Ecto neural progenitor cell (in vitro differentiated cells): ENCODE data around the gene PCBP3.
"Not testable (repeated sequence)": the region's sequence is repeated elsewhere in the genome, so short reads cannot be mapped to it uniquely, and the experiment has no call there.

Source experiments
- DNase-seq: peaks from one replicate; pipeline ENCODE4 v3.0.0-alpha.2; 2018; ENCODE audit warnings: low spot score

Gene PCBP3

DNA sequence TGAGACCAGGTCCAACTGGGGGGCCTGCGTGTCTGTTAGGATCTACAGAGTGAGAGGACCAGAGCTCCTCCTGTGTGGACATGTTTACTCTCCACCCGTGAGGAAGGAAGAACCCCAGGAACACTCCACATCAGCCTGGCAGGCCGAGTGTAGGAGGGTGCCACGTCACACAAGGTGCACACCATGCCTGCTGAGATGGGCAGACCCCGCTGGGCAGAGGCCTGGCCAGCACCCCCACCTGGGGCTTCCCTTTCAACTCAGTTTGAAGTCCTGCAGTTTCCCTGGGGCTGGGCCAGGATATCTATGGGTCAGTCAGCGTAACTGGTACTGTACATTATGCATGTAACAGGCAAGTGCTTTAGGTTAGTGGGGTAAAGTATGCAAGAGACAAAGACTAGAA lies 30.1 kb upstream of the PCBP3 start:
- DNase-seq, result no peak

DNA sequence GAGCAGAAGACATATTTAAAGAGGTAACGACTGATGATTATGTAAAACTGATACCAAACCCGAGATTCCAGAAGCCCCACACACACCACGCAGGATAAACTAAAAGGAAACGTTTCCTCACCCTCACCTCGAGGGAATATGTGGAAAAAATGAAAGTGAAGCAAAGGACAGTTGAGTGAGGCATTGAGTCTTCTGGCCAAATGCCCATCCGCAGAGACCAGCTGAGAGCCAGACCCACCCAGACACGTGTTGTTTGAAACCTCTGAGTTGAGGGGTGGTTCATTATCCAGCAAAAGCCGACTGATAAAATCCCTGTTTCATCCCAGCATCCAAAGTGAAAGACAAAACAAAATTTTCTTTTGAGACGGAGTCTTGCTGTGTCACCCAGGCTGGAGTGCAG lies 29.6 kb upstream of the PCBP3 start:
- DNase-seq, result no peak

GRCh38 chr21:45615145-45615711 lies 28.3 kb upstream of the PCBP3 start:
- DNase-seq, result no peak

GRCh38 chr21:45617021-45617921 lies 26.3 kb upstream of the PCBP3 start:
- DNase-seq, result no peak

- no peak for DNase-seq
Measured at GRCh38 chr21:45618287-45618686, 25.2 kb upstream of the PCBP3 start.

GRCh38 chr21:45618846-45619485 lies 24.6 kb upstream of the PCBP3 start:
- no peak for DNase-seq

DNA sequence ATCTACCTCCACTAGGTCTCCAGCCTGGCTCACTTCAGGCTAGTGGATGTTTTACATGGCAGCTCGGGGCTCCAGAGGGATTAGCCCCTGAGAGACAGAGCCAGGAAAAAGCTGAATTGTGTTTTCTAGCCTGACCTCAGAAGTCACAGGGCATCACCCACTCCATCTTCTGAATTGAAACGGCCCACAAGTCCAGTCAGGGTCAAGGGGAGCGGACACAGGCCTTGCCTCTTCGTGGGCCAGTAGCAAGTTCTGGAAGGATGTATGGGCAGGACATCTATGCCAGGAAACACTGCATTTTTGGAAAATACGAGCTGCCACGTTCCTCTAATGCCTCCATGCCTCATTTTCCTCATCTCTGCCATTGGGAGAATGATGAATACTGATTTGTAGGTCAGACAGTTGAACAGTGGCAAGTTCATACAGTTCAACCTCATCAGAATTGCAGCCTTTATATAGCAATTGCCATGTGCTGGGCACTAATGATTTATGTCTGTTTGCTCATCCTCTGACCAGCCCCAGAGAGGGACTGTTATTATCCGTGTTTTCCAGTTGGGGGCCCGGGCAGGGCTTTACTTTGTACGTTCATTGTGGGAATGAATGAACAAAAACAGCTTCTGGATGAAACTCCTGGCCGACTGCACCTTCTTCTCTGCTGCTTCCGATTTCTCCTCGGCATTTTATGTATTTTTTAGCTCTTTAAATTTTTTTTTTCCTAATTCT lies 23.2 kb upstream of the PCBP3 start:
- DNase-seq, result no peak

- not testable (repeated sequence) for DNase-seq
Measured at GRCh38 chr21:45621435-45622331, 21.8 kb upstream of the PCBP3 start.

- DNase-seq, result no peak
Measured at GRCh38 chr21:45622416-45623097, 21.0 kb upstream of the PCBP3 start.

GRCh38 chr21:45623436-45623835 lies 20.1 kb upstream of the PCBP3 start:
- no peak for DNase-seq

GRCh38 chr21:45626127-45626526 lies 17.4 kb upstream of the PCBP3 start:
- not testable (repeated sequence) for DNase-seq

DNA sequence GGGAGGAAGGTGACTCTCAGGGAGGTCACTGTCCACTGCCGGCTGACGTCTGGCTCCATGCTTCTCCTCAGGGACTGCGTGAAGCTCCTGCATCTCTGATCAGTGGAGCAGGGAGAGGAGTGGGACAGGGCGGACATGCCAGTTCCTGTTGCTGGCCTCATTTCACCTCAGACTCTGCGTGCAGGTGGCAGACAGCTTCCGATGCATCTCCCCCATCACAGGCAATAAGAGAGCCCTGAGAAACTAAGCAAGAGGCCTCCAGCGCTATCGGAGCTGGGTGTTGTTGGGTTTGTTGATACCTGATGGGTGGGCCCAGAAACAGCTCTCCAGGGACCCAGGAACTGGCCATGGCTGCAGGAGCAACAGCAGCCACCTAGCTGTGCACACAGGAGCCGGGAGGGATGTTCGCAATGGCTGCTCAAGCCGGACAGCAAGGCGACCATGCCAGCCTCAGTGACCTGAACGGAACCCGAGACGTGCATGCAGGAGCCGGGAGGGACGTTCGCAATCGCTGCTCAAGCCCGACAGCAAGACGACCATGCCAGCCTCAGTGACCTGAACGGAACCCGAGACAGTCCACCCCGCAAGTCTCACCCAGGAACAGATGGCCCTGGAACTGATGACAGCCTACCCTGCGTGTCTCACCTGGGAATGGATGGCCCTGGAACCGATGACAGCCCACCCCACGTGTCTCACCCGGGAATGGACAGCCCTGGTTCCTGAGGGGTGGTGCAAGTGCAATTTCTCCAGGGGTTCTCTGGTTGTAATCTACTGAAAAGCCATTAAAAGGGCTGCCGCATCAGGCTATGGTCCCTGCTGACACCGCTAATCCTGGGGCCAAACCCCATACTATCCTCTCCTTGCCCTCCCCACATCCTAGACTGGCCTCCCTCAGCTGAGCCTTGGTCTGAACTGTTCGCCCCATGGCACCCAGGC lies 14.2 kb upstream of the PCBP3 start:
- DNase-seq, result peak; percentile 37

GRCh38 chr21:45630066-45630694 lies 13.3 kb upstream of the PCBP3 start:
- no peak for DNase-seq

GRCh38 chr21:45630876-45631275 lies 12.6 kb upstream of the PCBP3 start:
- DNase-seq, result no peak

- DNase-seq, result peak; percentile 42
Measured at GRCh38 chr21:45631540-45631939, 12.0 kb upstream of the PCBP3 start.

- no peak for DNase-seq
Measured at GRCh38 chr21:45632160-45632559, 11.4 kb upstream of the PCBP3 start.

DNA sequence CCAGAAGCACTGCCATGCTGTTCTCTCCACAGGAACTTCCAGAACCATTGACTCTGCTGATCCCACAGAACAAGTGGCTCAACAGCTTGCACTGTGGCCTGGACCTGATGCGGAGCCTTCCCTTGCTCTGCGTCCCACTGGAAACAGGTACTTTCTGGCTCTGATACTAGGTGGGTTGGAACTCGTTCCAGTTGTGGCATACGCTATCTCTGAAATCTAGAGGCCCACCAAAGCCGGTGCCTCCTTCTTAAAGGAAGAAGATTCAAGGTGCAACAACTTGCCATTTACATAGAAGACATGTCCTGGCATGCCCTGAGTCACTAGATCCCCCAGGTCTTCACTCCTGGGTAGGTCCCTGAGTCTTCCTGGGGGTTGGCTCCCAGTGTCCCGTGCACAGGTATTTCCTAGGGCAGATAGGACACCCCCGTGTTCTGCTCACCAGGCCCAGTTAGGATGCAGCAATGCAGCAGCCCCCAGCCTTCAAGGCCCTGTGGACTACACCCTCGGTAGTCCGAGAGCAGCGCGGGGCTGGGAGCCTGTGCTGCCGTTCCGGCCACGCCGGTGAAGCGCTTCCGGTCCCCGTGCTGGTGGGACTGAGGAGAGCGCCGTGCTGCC lies 10.8 kb upstream of the PCBP3 start:
- DNase-seq, result peak; percentile 36

- DNase-seq, result no peak
Measured at GRCh38 chr21:45634511-45635183, 8.9 kb upstream of the PCBP3 start.
